ENCODE measurements around the gene ARID3A.

DNA sequence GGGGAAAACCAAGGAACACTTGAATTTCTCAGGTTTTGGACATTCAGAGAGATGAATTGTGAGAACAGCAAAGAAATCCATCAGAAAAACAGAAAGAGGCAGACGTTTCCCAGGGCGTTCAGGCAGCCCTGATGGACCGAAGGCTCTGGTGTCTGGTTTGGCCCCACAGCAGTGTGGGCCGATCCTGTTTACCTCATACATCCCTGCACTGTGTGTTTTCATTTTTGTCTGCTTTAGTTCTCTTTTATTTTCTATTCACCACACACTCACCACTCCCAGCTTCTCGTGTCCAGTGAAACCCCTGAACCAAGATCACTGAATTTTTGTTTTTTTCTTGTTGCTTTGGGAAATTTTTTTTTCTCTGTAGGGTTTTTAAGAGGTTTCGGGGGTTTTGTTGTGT is 46.4 kb downstream of the ARID3A start:
- TF ChIP-seq, protein P1, sequence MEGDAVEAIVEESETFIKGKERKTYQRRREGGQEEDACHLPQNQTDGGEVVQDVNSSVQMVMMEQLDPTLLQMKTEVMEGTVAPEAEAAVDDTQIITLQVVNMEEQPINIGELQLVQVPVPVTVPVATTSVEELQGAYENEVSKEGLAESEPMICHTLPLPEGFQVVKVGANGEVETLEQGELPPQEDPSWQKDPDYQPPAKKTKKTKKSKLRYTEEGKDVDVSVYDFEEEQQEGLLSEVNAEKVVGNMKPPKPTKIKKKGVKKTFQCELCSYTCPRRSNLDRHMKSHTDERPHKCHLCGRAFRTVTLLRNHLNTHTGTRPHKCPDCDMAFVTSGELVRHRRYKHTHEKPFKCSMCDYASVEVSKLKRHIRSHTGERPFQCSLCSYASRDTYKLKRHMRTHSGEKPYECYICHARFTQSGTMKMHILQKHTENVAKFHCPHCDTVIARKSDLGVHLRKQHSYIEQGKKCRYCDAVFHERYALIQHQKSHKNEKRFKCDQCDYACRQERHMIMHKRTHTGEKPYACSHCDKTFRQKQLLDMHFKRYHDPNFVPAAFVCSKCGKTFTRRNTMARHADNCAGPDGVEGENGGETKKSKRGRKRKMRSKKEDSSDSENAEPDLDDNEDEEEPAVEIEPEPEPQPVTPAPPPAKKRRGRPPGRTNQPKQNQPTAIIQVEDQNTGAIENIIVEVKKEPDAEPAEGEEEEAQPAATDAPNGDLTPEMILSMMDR (IDR thresholded peaks at IDR 0.05) = no peak
- TF ChIP-seq RORB (CRISPR knock-in tag; IDR thresholded peaks at IDR 0.05) (no peak), FOXP1 (CRISPR knock-in tag; IDR thresholded peaks at IDR 0.05; ENCODE audit: borderline replicate concordance) (no peak), IRF2 (CRISPR knock-in tag; IDR thresholded peaks at IDR 0.05; ENCODE audit: borderline replicate concordance, low read depth) (no peak), CBFB (CRISPR knock-in tag; IDR thresholded peaks at IDR 0.05; ENCODE audit: low read depth) (no peak), TP53 (CRISPR knock-in tag; IDR thresholded peaks at IDR 0.05) (no peak), ZNF416 (CRISPR knock-in tag; IDR thresholded peaks at IDR 0.05) (no peak)
- TF ChIP-seq, protein P2, sequence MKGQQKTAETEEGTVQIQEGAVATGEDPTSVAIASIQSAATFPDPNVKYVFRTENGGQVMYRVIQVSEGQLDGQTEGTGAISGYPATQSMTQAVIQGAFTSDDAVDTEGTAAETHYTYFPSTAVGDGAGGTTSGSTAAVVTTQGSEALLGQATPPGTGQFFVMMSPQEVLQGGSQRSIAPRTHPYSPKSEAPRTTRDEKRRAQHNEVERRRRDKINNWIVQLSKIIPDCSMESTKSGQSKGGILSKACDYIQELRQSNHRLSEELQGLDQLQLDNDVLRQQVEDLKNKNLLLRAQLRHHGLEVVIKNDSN (CRISPR knock-in tag; IDR thresholded peaks at IDR 0.05) = no peak
- TF ChIP-seq, protein P3, sequence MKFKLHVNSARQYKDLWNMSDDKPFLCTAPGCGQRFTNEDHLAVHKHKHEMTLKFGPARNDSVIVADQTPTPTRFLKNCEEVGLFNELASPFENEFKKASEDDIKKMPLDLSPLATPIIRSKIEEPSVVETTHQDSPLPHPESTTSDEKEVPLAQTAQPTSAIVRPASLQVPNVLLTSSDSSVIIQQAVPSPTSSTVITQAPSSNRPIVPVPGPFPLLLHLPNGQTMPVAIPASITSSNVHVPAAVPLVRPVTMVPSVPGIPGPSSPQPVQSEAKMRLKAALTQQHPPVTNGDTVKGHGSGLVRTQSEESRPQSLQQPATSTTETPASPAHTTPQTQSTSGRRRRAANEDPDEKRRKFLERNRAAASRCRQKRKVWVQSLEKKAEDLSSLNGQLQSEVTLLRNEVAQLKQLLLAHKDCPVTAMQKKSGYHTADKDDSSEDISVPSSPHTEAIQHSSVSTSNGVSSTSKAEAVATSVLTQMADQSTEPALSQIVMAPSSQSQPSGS (CRISPR knock-in tag; IDR thresholded peaks at IDR 0.05; ENCODE audit: borderline replicate concordance, low read depth) = no peak
- TF ChIP-seq, protein P4, sequence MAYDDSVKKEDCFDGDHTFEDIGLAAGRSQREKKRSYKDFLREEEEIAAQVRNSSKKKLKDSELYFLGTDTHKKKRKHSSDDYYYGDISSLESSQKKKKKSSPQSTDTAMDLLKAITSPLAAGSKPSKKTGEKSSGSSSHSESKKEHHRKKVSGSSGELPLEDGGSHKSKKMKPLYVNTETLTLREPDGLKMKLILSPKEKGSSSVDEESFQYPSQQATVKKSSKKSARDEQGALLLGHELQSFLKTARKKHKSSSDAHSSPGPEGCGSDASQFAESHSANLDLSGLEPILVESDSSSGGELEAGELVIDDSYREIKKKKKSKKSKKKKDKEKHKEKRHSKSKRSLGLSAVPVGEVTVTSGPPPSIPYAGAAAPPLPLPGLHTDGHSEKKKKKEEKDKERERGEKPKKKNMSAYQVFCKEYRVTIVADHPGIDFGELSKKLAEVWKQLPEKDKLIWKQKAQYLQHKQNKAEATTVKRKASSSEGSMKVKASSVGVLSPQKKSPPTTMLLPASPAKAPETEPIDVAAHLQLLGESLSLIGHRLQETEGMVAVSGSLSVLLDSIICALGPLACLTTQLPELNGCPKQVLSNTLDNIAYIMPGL (CRISPR knock-in tag; IDR thresholded peaks at IDR 0.05) = no peak

Data from WTC11 (cell line).